Measurements from ENCODE around the gene RNLS.

DNA sequence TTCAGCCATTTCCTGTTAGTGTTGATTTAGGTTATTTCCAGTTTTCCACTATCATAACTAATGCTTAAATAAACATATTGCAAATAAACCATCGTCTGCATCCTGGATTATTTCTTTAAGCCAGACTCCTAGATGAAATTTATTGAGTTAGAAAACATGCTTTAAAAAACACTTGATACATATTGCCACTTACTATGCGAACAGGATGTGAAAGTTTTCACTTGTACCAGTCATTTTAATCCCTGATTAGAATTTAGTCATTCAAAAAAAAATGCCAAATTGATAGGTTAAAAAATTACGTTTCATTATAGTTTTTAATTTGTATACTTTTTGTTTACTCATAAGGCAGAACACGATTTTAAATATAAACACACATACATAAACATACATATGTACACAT lies 309.6 kb downstream of the RNLS start:
- no peak for TF ChIP-seq POLR2A (IDR thresholded peaks at IDR 0.05; ENCODE audit: extremely low read depth, insufficient read length)
- no peak for TF ChIP-seq CTCF (IDR thresholded peaks at IDR 0.05; ENCODE audit: low read depth, low read length)
- TF ChIP-seq, protein P1, sequence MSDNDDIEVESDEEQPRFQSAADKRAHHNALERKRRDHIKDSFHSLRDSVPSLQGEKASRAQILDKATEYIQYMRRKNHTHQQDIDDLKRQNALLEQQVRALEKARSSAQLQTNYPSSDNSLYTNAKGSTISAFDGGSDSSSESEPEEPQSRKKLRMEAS (IDR thresholded peaks at IDR 0.05; ENCODE audit: low read depth, low read length) = no peak
